ELR (cell line): Measurements from ENCODE around the gene DDB1.
"Not testable (repeated sequence)": the region's sequence is repeated elsewhere in the genome, so short reads cannot be mapped to it uniquely, and the experiment has no call there.

ENCODE experiments used
- DNase-seq: peaks from one replicate; pipeline ENCODE4 v3.0.0-alpha.2; 2015; ENCODE audit warnings: low read depth

DDB1 gene

DNA sequence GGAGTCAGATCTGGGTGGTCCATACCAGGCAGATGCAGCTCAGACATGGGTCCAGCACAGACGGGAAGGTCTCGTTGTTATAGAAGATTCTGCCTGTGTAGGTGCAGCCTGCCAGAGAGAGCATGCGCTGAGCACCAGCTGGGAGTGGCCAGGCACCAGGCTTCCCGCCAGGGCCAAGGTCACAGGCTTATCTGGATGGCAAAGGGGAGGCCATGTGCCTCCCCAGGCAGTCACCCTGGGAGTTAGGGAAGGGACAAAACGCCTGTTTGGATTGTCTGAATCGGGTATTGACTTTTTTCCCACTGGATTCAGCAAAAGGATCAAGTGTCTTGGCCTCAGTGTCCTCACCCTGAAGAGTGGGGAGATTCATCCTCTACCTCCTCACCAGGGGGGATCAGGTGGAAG lies 65.5 kb downstream of the DDB1 start:
- no peak for DNase-seq

DNA sequence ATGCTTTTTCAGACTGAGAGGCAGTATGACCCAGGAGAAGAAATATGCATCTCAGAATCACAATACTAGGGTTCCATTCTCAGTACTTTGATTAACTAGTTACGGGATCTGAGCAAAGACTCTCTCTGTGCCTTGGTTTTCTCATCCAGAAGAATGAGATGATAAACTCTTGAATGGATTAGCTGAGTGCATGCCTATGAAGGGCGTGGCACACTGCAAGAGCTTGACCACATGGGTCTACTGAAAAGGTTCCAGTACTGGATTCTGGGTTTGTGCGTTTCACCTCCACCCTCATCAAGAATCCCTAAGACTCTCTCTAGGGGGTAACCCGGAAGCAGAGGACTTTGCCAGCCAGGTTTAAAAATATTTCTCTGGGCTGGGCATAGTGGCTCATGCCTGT lies 66.3 kb downstream of the DDB1 start:
- peak; percentile 19 for DNase-seq

DNA sequence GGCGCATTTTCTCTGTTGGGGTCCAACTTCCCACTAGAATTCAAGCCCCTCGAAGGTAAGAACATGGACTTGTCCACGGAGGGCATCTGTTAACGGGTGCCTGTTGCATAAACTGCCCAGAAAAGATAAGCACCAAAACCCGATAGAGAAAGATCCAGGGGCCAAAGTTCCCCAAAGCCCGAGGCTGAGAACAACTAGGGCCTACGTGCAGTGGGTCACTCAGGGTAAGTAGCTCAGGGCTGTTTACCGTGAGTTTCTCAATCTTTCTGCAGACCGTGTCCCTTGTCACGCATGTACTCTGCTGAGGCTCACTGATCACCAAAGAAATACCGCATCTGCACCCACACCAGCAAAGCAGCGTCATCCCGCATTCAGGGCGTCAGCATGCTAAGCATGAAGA lies 67.5 kb downstream of the DDB1 start:
- no peak for DNase-seq

DNA sequence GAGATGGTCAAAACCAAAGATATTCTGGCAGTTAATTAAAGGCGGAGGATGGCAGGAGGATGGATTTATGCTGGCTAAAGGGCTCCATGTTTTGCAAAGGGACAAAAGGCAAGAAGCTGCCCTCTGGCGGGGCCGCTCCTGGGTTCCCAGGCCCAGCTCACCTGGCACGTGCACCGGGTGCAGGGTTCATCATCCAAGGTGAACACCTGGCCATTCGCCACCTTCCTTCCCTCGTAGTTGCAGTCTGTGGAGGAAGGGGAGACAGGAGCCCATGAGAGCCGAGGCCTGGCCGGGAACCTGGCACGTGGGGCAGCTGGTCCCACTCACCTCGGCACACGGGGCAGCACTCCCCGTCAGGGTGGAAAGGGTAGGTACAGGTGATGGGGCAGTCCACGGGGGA lies 68.1 kb downstream of the DDB1 start:
- DNase-seq: no peak

DNA sequence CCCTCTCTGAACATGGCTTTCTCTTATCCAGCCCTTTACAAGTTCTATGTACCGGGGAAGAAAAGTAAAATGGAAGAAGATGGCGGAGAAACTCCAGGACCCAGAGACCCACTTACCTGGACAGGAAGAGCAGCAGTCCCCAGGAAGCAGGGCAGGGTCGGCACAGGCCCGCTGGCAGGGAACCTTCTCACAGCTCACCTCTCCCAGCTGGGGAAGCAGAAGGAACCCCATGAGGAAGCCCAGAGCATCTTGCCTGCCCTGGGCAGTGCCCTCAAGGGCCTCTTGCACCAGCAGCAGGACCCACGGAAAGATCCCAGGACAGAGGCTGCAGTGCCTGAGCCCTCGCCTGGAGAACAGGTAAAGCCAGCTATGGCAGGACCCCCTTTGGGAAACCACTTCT lies 68.5 kb downstream of the DDB1 start:
- DNase-seq: no peak

DNA sequence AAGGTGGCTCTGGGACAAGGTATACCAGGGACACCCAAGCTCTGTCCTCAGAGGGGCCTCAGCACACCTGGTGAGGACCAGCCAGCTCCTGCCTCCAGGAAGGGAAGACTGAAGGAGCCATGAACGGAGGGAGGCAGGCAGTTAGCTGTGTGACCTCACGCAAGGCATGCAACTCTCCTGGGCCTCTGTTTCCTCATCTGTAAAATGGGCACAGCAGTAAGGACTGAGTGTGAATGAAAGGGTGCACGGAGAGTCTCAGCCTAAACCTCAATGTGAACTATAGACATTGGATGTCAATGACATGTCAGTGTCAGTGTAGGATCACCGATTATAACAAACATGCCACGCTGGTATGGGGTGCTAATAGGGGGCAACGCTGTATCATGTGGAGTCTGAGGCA lies 73.5 kb downstream of the DDB1 start:
- DNase-seq: no peak

GRCh38 chr11:61258546-61258945 lies 74.4 kb downstream of the DDB1 start:
- no peak for DNase-seq

- no peak for DNase-seq
These were observed 76.0 kb downstream of the DDB1 start for GRCh38 chr11:61256710-61257482.

DNA sequence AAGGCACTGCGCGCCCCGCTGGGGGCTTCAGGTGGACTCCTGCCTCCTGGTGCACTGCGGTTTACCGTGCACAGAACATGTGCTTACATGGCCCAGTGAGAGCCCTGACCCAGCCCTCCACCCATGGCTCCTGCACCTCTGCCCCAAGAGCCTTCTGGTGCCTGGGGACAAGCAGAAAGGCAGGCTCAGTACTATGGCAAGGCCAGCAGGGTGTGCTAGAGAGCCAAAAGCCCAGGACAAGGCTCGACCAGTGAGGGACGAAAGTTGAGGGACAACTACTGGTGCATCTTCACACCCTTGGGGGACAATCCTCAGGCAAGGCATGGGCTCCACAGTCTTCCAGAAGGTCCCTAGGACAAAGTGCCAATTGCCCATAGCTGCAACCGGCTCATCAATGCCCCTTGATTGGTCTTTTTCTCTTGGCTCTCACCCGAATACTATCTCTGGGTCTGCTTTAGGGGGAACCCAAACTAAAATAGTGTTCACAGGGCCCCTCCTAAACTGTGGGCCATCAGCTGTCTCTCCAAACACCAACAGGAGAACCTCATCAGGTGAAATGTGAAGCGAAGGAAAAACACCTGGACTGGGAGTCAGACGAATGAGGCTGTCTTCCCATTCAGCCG lies 78.4 kb downstream of the DDB1 start:
- peak; percentile 66 for DNase-seq

- not testable (repeated sequence) for DNase-seq
These were observed 80.6 kb downstream of the DDB1 start for GRCh38 chr11:61252332-61252731.

DNA sequence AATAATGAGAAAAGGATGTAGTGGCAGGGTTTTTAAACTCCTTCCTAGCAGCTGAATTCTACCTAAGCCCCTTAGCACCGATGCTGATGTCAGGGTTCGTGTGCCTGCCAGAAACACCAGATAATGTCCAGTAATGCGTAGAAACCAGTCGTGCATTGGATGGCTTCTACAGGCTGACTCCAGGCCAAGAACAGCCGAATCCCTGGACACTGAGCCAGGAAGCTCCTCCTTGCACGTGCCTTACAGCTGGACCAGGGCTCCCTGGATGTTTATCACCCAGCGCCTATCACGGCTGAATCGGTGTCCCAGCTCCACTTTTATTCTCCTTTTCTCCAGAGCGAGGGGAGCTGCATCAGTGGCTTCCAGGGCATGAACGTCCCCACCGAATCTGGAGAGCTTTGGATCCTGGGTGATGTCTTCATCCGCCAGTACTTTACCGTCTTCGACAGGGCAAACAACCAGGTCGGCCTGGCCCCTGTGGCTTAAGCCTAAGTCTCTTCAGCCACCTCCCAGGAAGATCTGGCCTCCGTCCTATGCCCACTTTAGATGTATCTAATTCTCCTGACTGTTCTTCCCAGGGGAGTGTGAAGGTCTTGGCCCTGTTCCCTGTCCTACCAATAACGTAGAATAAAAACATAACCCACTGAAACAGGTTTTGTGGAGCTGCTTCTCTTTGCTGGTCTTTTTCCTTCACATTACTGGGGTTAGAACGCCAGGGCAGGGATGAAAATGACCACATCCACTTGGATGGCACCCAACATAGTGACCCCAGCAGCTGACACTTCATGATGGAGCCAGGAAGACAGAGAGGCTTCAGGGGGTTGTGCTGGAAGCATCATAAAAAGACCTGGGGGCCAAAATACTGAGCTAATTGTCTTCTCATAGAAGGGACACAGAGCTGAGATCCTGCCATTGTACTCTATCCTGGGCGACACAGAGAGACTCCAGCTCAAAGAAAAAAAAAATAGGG lies 81.8 kb downstream of the DDB1 start:
- not testable (repeated sequence) for DNase-seq
